Activated T-cell treated with anti-CD3 and anti-CD28 coated beads for 24 hours (primary cell): ENCODE measurements around the gene NNAT.

Experiments
- DNase-seq: peaks from one replicate; pipeline ENCODE4 v3.0.0-alpha.2; 2020; ENCODE audit warnings: low read depth

The NNAT gene

DNA sequence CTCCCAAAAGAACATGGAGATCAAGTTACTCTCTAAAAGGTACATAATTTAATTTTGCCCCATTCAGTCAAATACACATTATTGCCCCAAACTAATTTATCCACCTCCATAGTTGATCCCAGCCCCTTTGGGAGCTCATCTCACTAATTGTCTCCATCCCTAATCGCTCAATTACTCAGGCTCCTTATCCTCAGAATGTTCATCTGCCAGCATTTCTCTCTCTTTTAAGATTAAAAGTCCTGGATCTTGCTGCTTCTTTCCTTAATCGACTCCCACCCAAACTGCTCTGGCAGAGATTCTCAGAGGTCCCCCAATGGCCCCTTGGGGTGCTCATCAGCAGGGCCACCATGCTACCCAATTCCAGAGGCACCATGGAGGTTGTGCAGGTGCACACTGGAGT, 18.4 kb upstream of the NNAT start:
- DNase-seq, result no peak

DNA sequence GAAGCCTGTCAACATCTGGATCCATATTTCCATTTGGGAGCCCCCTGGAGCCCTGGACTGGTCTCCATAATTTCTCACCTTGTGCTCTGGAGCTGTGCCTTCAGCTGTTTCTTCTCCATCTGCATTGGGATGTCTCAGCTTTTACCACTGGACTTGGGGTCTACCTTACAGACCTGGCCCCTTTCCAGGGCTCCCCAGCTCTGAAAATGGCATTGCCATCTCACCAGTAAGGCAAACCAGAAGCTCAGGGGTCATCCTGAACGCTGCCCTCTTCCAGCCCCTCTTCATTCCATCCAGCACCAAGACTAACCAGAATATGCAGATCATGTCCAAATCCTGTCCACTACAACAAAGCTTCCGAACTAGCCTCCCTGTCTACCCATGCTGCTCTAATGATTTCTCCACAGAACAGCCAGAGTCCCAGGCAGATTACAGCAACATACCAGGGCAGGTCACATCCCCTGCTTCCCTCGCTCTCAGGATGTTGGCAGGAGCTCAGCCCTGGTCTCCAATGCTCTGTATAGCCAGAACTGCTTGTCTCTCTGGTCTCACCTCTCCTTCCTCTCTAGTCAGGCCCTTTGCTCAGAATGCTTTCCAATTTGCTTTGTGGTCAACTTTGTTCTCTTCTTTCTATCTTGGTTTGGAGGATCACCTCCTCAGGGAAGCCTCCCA, 17.7 kb upstream of the NNAT start:
- no peak for DNase-seq

DNA sequence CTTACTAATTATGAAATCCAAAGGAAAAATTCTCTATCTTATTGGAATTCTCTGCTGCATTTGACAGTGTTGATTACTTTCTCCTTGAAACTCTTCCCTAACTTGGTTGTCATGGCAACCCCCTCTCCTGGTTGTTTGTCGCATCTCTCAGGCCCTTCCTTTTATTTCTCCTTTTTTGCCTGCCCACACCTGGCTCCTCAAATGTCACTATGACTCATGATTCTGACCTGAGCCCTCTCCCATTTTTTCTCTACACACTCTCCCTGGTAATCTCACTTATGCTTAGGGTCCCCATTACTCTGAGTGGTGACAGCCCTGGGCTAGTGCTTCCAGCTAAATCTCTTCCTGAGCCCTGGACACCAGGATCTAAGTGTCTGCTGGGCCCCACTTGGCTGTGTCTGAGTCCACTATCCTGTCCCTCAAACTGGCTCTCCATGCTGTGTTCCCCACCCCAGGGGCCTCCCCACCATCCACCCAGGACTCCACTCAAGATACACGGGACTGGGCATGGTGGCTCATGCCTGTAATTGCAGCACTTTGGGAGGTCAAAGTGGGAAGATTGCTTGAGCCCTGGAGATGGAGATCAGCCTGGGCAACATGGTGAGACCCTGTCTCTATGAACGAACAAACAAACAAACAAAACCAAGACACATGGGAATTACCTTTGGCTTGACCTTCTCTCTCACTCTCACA, 16.5 kb upstream of the NNAT start:
- DNase-seq, result no peak

DNA sequence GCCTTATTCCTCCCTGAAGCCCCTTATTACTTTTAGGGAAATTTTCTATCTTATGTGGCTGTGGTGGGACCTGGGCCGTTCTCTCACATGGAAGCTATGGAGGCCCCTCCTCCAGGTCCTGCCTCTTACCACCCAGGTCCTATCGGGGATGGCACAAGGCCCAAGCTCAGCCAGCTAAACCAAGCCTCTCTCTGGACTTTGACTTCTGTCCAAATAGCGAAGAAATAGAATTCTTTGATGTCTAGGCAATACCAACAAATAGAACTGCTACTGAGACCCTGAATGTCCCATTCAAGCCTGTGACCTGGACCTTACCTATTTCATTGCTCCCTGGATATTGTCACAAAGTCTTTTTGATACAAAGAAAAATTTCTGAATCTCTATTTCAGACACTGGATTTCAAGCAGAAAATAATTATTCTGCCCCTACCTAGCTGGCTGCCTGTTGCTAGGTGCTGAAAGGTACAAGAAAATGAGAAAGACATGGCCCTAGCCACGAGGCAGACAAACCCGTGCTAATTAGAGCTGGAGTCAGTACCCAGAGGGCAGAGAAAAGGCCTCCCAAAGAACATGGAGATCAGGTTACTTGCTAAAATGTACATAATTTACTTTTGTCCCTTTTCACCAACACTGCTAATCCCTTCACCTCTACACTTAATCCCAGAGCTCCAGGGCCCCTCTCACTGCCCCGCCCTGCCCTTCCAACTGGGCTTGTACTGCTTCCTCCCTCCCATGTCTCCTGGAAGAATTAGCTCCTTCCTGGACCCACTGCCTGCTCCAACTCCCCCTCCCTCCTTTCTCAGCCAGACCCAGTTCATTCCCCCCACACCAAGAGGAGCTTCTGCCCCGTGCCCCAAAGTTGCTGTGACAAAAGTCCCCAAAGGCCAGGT, 15.5 kb upstream of the NNAT start:
- no peak for DNase-seq

DNA sequence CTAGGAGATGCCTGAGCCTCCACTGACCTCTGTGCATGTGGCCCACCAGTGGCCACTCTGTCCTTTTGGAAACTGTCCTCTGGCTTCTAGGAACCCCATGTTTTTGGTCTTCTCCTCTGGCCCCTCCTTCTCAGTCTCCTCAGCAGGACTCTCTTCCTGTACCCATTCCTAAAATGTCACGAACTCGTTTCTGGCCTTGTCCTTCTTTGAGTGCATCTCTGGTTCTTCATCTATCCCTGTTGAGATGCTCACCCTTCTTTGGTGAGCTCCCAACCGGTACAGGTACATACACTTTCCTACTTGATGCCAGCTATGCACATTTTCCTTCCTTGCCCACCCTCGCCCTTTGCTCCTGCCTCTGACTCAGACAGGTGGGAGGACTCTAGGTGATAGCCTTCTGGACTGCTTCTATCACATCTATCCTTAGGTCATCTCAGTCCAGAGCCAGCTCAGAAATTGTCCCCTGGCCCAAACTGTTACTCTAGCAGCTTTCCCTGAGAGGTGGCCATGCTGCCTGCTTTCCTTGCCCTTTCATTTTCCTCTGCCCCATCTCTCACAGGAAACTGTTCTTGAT, 14.8 kb upstream of the NNAT start:
- no peak for DNase-seq

DNA sequence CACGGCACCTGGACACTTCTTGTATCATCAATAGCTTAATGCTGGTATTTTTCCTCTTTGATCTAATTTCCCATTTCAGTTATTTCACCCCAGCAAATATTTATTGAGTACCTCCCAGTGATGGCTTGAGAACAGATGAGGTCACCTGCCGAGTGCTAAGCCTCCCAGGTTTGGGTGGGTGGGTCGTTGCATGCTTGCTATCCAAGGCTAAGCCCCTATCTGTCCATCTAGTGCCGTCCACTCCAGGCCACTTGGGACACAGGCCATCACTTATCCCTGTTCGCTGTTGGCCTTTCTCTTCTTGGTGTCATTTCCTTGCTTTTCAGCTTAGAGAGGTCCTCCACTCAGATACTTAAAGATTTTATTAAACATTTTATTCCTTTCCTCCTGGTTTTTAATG, 10.8 kb upstream of the NNAT start:
- DNase-seq, result no peak

DNA sequence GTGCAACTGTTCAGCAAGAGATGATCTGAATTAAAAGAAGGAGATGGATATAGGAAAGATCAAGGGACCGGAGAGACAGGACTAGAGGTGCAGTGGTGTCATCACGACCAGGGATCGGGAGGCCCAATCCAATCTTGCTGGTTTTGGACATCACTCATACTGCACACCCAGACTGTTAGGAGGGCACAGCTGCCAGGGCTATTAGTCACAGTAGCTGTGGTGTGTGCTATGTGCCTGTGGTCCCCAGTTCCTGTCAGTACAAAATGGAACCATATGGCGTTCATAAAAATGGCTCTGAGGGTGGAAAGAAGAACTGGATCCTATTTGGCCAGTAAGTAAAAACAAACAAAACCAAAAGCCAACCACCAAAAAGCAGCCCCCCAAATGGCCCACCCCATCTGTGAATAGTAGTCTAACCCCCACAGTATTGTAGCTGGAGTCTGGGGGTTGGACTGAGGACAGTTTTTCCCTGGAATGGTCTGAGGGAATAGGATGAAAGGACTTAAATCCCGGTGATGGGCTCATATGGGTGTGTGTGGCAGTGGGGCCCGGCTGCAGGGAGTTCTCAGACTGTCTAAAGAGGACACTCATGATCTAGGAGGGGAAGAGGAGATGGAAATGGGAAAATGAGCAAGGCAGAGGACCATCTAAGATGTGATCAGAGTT, 9.3 kb upstream of the NNAT start:
- no peak for DNase-seq

DNA sequence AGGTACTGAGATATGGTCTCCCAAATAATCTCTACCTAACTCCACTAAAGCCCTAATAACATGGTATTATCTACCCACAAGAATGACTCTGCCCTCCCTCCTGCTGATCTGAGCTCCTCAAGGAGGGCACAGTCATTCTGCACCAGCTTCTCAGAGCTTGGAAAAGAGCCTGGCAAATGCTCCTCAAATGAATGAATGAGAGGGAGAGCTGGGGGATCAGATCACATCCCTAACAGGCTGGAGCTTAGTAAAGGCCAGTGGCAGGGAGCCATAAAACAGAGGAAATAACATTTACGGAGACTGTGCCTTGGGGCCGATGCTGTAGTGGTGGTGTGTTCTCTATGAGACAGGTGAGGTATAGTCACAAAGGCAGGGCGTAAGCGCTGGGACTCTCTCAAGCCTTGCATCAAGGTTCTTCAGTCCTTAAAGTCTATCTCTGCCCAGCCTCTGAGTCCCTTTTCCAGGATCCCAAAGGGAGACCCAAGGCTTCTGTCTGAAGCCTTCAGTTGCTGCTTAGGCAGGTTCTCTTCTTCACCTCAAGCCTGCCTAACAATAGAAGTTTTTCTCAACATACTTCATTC, 7.2 kb upstream of the NNAT start:
- no peak for DNase-seq

DNA sequence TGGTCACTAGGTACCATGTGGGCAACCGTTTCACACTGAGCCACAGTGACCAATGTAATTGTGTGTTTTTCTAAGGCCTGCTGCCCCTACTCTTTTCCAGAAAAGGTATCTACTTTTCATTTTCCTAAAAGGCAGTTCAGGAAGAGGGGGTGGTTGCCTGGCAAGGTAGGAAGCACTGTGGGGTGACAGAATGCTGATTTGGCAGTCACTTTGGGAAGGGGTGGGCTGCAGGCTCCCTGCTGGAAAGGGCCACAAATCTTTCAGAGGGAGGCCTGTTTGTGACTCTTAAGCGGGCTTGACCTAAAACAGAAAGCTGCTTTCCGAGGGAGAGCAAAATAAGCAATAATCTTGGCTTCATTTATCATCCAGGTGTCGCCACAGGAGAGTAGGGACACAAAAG, 5.2 kb upstream of the NNAT start:
- no peak for DNase-seq

DNA sequence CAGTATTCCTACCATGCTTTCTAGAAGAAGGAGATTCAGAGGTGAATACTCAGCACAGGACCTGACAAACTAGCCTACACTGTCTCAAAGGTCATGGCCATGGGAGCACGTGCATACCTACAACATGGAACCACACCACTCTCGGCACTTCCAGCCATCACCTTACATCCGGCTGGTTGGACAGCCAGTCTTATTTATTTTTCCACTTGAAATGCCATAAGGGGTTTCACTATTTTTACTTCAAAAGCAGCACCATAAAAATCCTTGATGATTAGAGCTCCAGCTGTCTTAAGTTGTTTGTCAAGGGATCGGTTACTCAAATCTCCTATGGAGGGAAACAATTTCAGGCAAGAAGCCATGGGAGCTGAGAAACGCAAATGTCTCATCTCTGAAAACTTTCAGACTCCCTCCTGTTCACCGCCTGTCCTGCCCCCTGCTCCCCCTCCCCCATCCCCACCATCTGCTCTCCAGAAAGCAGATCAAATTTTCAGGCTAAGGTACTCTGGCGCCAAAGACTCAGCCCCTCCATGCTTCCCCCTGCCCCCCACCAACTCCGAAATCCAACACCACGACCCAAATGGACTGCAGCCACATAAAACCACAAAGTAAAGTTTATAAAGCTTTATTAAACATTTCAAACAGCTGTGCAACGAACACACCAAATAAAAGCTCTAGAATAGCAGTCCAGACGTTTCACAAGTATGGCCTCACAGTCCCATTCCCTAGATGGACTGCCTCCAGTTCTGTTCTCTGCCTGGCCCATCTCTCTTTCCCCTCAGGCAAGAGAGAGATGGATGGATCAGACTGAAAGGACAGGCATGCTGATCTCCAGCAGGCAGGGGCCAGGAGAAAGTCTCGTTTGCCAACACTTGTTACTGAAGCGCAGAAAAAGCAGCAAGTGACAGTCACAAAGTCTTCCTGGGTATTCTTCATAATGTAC, 4.0 kb upstream of the NNAT start:
- DNase-seq, result no peak

DNA sequence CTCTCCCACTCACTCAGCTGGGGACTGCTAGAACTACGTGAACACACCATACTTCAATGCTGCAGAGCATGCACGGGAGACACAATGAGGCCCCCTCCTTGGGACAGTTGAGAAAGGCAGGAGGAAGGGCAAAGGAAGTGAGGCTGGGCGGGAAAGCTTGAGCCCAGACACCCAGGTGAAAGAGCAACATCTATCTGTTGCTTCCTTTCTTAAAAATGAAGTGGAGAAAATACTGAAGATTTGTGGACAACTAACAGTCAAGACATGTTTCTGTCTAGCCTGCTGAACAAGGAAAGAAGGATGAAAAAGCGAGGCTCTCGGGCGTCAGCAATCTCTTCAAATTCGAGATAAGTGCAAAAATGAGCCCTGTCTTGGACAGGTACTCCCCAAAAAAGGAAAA, 3.0 kb upstream of the NNAT start:
- no peak for DNase-seq

DNA sequence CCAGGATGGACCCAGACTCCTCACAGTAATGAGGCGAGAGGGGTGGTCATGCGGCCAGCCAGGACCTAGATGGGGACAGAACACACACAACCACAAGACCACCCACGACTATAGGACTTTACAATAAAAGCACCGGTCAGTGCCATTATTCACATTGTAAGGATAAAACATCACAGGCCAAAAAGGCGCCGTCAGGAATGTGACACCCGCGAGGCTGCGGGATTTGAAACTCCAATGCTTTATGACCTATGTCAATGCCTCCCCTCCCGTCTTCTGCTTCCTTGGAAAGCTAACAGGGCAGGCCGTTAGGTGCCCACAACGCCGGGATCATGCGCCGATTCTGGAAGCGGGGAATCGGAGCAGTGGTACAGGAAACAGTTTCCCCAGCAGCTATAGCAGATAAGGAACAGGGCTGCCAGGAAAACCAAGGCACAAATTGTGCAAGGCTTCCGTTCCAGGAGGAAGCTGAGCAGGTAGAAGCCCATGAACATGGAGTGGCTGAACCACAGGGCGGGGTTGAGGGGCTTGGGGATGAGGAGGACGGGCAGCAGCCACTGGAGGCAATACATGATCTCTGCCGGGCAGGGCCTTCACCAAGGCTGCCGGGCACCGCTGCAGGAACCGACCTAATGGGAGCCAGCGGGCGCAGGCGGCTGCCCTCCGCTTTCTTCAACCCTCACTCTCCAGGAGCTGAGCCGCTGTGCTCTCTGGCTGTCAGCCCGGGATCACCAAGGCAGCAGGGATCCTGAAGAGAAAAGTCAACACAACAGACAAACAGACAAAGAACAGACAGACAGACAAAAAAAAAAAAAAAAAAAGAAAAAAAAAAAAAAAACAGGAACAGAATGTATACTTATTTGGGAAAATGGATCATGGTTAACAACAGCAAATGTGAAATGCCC, 2.2 kb upstream of the NNAT start:
- DNase-seq, result no peak

DNA sequence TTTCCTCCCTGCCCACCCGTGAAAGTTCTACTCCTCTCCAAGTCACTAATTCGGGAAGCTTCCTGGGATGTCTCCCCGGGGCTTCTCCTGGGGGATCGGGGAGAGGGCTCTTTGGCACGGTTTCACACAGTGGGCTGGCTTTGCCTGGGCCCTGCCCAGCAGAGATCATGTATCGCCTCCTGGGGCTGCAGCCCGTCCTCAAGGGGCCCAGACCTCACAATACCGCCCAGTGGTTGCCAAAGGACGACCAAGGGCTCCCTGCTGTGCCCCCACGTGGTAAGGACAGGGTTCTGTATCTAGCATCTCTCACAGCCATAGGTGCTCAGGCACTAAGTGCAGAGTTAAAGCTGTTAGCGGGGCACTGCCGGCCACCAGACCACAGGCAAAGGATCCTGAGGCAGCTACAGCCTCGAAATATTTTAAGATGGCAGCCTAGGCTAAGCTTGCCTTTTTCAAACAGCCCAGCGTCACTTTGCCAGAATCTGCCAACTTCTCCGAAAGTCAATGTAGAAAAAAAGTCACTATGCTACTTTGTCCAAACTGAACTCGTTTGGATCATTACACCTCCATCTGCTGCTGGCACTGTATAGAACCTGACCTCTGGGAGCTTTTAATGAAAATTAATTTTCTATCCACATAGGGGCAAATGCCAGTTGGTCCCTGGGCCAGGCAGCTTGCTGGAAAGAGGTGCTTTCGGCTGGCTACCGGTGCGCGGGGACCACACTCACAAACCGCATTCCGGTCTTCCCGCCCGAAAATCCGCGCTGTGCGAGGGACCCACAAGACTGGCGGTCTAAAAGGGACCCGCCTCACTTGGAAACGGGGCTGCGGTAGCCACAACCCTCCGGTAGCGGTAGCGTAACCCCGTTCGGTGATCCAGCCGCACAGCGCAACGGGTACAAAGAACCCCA, 1.3 kb upstream of the NNAT start:
- DNase-seq, result no peak

DNA sequence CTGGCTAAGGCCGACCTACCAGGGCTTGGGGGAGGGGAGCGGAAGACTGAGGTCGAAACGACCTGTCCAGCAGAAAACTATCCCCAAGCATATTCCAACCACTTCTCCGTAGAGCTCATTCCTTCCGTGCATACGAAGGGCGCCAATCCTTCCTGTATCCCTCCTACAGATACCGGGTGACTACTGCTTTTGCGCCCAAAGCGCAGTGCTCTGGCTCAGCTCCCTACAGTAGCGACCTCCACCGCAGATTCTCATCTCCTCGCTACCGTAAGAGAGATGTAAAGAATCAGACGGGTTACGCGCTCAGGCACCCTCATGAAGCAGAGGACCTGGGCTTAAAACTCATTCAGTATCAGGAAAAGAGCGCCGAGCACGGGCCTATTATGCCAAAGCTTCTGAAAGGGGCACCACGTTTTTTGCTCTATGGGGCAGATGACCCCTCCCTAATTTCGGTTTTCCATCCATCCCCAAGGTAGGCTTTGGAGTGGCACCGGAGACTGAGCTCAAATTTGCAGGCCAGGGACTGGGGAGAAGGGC, 563 bp upstream of the NNAT start:
- DNase-seq, result no peak

DNA sequence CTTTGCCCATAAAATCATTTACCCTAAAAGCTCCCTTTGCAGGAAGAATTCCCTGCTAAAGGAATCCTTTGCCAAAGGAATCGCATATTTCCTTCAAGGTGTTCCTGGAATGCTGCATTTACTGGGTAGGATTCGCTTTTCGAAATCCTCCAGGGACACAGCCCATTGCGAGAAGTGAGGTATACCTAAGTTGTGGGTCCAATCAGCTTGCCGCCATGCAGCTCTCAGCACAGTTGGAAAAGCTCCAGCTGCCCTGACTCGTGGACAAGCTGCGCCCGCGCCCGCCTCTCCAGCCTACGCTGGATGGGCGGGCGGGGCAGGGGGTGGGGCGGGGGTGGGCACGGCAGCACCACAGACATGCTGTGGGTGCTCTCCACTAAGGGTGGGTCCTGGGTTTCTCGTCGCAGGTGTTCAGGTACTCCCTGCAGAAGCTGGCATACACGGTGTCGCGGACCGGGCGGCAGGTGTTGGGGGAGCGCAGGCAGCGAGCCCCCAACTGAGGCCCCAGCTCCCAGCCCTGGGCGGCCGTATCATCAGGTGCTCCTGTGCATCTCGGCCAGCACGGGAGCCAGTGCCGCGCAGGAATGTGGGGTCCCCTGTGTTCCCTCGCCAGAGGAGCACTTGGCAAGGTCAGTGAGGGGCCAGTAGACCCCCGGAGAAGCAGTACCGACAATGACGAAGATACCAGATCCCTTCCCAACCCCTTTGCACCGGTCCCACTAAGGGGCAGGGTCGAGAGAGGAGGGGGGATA, 1.4 kb downstream of the NNAT start:
- DNase-seq, result no peak

DNA sequence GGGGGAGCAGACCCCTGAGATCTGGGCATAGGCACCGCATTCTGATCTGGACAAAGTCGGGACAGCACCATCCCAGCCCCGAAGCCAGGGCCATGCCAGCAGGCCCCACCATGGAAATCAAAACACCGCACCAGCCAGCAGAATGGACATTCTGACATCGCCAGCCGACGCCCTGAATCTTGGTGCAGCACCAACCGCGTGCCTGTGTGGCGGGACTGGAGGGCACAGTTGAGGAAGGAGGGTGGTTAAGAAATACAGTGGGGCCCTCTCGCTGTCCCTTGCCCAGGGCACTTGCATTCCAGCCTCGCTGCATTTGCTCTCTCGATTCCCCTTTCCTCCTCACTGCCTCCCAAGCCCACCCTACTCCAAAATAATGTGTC, 2.0 kb downstream of the NNAT start:
- no peak for DNase-seq

DNA sequence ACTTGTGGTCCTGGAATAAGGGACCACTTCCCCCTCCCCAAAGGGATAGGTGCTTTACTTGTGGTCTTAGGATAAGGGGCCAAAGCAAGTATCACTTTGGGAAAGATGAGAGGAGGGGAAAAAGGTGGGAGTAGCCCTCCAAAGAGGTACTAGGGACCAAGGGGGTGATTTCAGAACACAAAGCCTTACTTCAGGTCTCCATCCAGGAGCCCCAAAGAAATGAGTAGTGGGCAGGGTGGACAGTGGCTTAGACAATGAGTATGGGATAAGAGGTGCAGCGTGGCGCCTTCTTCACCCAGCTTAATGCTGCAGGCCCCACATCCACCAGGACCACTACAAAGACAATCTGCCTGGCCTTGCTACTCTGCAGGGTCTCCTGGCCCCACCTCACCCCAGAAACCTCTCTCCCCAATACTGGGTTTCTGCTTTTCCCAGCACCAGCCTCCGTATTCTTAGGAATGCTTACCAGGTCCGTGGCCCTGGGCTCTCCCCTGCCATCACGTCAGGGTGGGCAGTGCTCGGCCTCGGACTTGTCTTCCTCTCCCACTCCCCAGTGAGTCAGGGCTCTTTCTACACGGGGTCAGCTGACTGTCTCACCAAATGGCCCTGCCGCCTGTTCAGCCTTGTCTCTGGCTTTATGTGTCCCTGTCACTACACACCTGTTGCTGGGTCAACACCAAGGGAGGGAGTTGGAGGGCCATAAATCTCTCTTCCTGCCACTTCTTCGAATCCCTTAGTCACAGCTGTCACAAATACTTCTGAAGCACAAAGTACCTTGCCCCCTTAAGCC, 3.1 kb downstream of the NNAT start:
- no peak for DNase-seq
